OCI-LY7 (cell line): Measurements from ENCODE around the gene CLCN6.

Experiments used
- CTCF ChIP-seq: fragments of 200-600 bp; sonication (generic); conservative IDR thresholded peaks from 2 replicates; pipeline ENCODE4 v1.5.1; 2014; ENCODE audit warnings: mild to moderate bottlenecking, antibody characterized with exemption, low read length, moderate library complexity, mixed read lengths
- EZH2phosphoT487 ChIP-seq: fragments of 200-600 bp; sonication (generic); IDR thresholded peaks from 2 replicates; pipeline ENCODE4 v1.6.1; 2018; ENCODE audit warnings: low read depth, borderline replicate concordance, mild to moderate bottlenecking, mixed run types, antibody characterized with exemption, low read length, moderate library complexity, mixed read lengths

GRCh38 chr1:11854519-11854918, 48.5 kb downstream of the CLCN6 start:
- TF ChIP-seq CTCF = no peak
- TF ChIP-seq EZH2phosphoT487 = no peak
